Mesothelial cell of epicardium (in vitro differentiated cells): Measurements from ENCODE around the gene OR2H2. TPM values are rescaled to one million over a fixed set of nuclear protein-coding genes. Genes with fewer than 3 reads are reported as not detected.
A peak's percentile ranks its signal among the peaks of the same experiment; 100 is the strongest.

Experiments
- DNase-seq, 2 experiments: peaks; one replicate each; pipeline ENCODE4 v3.0.0; 2021; ENCODE audit warnings: low spot score in 2 of 2; ENCODE audit not compliant: unreplicated experiment in 2 of 2
- H3K27ac Mint-ChIP-seq: 2 replicates; pipeline ENCODE4 v1.8.0; 2021; ENCODE audit warnings: mixed read lengths
- H3K27me3 Mint-ChIP-seq: 2 replicates; pipeline ENCODE4 v1.8.0; 2021; ENCODE audit warnings: low read depth, mixed read lengths
- H3K36me3 Mint-ChIP-seq: 2 replicates; pipeline ENCODE4 v1.8.0; 2021; ENCODE audit warnings: mixed read lengths
- H3K4me1 Mint-ChIP-seq: 2 replicates; pipeline ENCODE4 v1.8.0; 2021; ENCODE audit warnings: mixed read lengths
- H3K4me3 Mint-ChIP-seq: 2 replicates; pipeline ENCODE4 v1.8.0; 2021; ENCODE audit warnings: mild to moderate bottlenecking, moderate library complexity, mixed read lengths
- H3K9me3 Mint-ChIP-seq: 2 replicates; pipeline ENCODE4 v1.8.0; 2021; ENCODE audit warnings: mixed read lengths
- total RNA-seq: library from RNA; stranded (reverse); gene quantifications from 3 replicates; pipeline ENCODE4 v1.2.1, GENCODE V29; 2021
- TF ChIP-seq, protein P1 (sequence below): fragments of 200-600 bp; sonication (generic); IDR thresholded peaks from one replicate; pipeline ENCODE4 v1.5.0; 2021; ENCODE audit warnings: antibody characterized with exemption; ENCODE audit not compliant: unreplicated experiment

Gene OR2H2
- total RNA-seq, 1 donor from 2014 or later = not detected

GRCh38 chr6:29630315-29630714, 45.4 kb downstream of the OR2H2 start:
- H3K36me3 Mint-ChIP-seq = peaks cover 2% of the 10 kb centered on the region
- peaks cover 5% of the 10 kb centered on the region for H3K27me3 Mint-ChIP-seq
- TF ChIP-seq, protein P1, sequence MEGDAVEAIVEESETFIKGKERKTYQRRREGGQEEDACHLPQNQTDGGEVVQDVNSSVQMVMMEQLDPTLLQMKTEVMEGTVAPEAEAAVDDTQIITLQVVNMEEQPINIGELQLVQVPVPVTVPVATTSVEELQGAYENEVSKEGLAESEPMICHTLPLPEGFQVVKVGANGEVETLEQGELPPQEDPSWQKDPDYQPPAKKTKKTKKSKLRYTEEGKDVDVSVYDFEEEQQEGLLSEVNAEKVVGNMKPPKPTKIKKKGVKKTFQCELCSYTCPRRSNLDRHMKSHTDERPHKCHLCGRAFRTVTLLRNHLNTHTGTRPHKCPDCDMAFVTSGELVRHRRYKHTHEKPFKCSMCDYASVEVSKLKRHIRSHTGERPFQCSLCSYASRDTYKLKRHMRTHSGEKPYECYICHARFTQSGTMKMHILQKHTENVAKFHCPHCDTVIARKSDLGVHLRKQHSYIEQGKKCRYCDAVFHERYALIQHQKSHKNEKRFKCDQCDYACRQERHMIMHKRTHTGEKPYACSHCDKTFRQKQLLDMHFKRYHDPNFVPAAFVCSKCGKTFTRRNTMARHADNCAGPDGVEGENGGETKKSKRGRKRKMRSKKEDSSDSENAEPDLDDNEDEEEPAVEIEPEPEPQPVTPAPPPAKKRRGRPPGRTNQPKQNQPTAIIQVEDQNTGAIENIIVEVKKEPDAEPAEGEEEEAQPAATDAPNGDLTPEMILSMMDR = no peak
- no peak for DNase-seq
- no peak overlapping the region for H3K4me3 Mint-ChIP-seq
- no peaks in the 10 kb centered on the region for H3K9me3 Mint-ChIP-seq
- no peak overlapping the region for H3K27ac Mint-ChIP-seq
- H3K4me1 Mint-ChIP-seq = peaks cover 54% of the 10 kb centered on the region

- peaks cover 48% of the 10 kb centered on the region for H3K4me1 Mint-ChIP-seq
- DNase-seq = no peak
- TF ChIP-seq, protein P1 = no peak
- H3K27ac Mint-ChIP-seq = no peak overlapping the region
- peaks cover 2% of the 10 kb centered on the region for H3K36me3 Mint-ChIP-seq
- peak overlapping the region; percentile 72 for H3K4me3 Mint-ChIP-seq
- H3K9me3 Mint-ChIP-seq = no peaks in the 10 kb centered on the region
- peaks cover 5% of the 10 kb centered on the region for H3K27me3 Mint-ChIP-seq
These were observed 46.4 kb downstream of the OR2H2 start for GRCh38 chr6:29631209-29631810.

- peaks cover 5% of the 10 kb centered on the region for H3K27me3 Mint-ChIP-seq
- peaks cover 42% of the 10 kb centered on the region for H3K4me1 Mint-ChIP-seq
- DNase-seq = peak; percentile 53 to 71
- H3K27ac Mint-ChIP-seq = peak overlapping the region; percentile 2
- peak overlapping the region; percentile 72 for H3K4me3 Mint-ChIP-seq
- H3K9me3 Mint-ChIP-seq = no peaks in the 10 kb centered on the region
- H3K36me3 Mint-ChIP-seq = peaks cover 2% of the 10 kb centered on the region
- TF ChIP-seq, protein P1 = no peak
These were observed 47.2 kb downstream of the OR2H2 start for GRCh38 chr6:29631860-29632731.

GRCh38 chr6:29632789-29633533, 48.0 kb downstream of the OR2H2 start, which contains the start of gene GABBR1:
Gene GABBR1, minus strand, starts transcription at chr6:29633183. Its CDS starts 798 bp downstream, at chr6:29632385.
- Mint-ChIP-seq H3K36me3 (peaks cover 2% of the 10 kb centered on the region), H3K9me3 (no peaks in the 10 kb centered on the region), H3K4me3 (peak within 1 kb of the TSS; percentile 91), H3K27me3 (peaks cover 7% of the 10 kb centered on the region), H3K4me1 (peaks cover 41% of the 10 kb centered on the region), H3K27ac (peak within 1 kb of the TSS; percentile 77)
- TF ChIP-seq, protein P1 = no peak
- peak; percentile 86 to 87 for DNase-seq

GRCh38 chr6:29633534-29633905, 48.6 kb downstream of the OR2H2 start:
- peaks cover 2% of the 10 kb centered on the region for H3K36me3 Mint-ChIP-seq
- H3K27ac Mint-ChIP-seq = peak overlapping the region; percentile 77
- no peaks in the 10 kb centered on the region for H3K9me3 Mint-ChIP-seq
- peak overlapping the region; percentile 91 for H3K4me3 Mint-ChIP-seq
- TF ChIP-seq, protein P1 = no peak
- H3K27me3 Mint-ChIP-seq = peaks cover 7% of the 10 kb centered on the region
- no peak for DNase-seq
- peaks cover 38% of the 10 kb centered on the region for H3K4me1 Mint-ChIP-seq
